Omental fat pad (tissue), 4 donors: ENCODE measurements around the gene CPXM2. TPM values are rescaled to one million over a fixed set of nuclear protein-coding genes. Genes with fewer than 3 reads are reported as not detected.

Experiments
- ATAC-seq: fragments of 150-250 bp; one replicate; pipeline ENCODE4 v1.9.1; 2016; ENCODE audit warnings: mild to moderate bottlenecking, moderate library complexity; ENCODE audit not compliant: low FRiP score
- DNase-seq: peaks from one replicate; pipeline ENCODE4 v3.0.0-alpha.2; 2019; ENCODE audit warnings: low spot score
- CTCF ChIP-seq, 3 donors: fragments of 450-650 bp; IDR thresholded peaks; one replicate each; pipeline ENCODE4 v1.5.1; 2016 to 2017; ENCODE audit warnings: antibody characterized with exemption in 3 of 3, mild to moderate bottlenecking in 3 of 3, moderate library complexity in 2 of 3
- total RNA-seq, 4 donors: library from RNA; depleted of rRNA; stranded (reverse); fragments of >200 nt; gene quantifications; one replicate each; pipeline ENCODE4 v1.1.0, GENCODE V29; 2016

CPXM2 gene
- total RNA-seq, 4 donors from 2014 or later: 7.3 to 19.2 (median 16.6) TPM

GRCh38 chr10:123751342-123752134, 140.1 kb downstream of the CPXM2 start:
- ATAC-seq: no peak

GRCh38 chr10:123750901-123751300, 140.7 kb downstream of the CPXM2 start:
- no peak for ATAC-seq

More at GRCh38 chr10:123751342-123752134, 140.1 kb downstream of the CPXM2 start:
- no peak for TF ChIP-seq CTCF (IDR thresholded peaks at IDR 0.05)
- DNase-seq: no peak

DNA sequence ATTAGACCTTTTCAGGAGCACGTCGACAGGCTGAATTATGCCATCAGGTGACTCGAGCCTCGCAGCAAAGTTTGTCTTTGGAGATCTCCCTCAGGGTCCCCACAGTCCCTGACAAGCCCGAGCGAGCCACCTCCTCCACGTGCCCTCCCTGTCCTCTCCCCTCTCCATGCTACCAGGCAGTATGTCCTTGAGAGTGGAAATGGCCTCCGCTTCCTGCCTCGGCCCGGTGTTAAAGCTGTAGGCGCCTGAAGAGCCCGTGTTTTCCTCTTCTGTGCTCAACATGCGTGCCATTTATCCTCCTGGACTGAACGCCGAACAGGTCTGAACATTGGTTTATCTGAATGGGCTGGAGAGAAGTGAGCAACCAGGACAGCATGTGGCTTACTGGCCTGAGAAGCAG, 142.9 kb downstream of the CPXM2 start:
- no peak for TF ChIP-seq CTCF (IDR thresholded peaks at IDR 0.05)
- ATAC-seq (no peak), DNase-seq (no peak)

More at GRCh38 chr10:123750901-123751300, 140.7 kb downstream of the CPXM2 start:
- no peak for TF ChIP-seq CTCF (IDR thresholded peaks at IDR 0.05)
- DNase-seq: no peak

- TF ChIP-seq CTCF (IDR thresholded peaks at IDR 0.05): no peak
- ATAC-seq (no peak), DNase-seq (no peak)
Measured at GRCh38 chr10:123747426-123747825, 144.2 kb downstream of the CPXM2 start.

DNA sequence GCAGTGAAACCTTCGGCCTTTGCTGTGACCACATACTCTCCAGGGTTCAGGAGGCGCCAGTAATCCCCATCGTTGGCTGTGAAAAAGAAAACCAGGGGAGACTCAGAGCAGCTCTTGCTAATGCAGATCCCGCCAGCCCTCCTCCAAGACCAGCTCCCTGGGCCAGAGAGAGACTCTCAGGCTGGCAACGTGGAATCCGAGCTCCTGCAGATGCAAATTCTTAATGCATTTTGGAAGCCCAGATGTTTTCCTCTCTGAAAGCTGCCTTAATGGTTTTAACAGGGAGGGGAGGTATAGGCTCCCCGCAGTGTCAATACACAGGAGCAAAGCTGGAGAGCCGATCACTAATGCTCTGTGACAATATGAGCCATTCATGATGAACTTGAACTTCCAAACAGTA, 144.7 kb downstream of the CPXM2 start:
- DNase-seq (no peak), ATAC-seq (no peak)
- TF ChIP-seq CTCF (IDR thresholded peaks at IDR 0.05): no peak

GRCh38 chr10:123746520-123746919, 145.1 kb downstream of the CPXM2 start:
- DNase-seq (no peak), ATAC-seq (no peak)
- TF ChIP-seq CTCF (IDR thresholded peaks at IDR 0.05): no peak

DNA sequence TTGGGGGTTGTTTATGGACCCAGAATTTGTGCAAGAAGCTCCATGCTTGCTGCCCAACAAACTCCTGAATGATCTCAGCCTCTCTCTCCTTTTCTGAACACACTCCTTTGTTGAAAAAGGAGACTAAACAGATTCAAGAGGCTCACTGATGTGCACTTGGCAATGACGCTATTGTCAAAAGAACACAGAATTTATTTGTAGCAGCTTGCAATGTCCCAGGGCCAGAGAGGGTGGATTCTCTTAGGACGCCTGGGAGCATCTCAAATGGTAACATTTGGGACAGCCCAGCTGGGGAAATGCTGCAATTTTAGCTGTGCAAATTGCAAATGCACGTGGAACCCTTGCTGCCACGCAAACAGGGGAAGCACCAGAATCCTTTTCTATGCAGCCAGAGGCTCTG, 145.5 kb downstream of the CPXM2 start:
- ATAC-seq (no peak), DNase-seq (no peak)
- TF ChIP-seq CTCF (IDR thresholded peaks at IDR 0.05): no peak
